Nephron progenitor cell (in vitro differentiated cells): ENCODE data around the gene CRIP3.

Source experiments
- DNase-seq: peaks from one replicate; pipeline ENCODE4 v3.0.0; 2021
- H3K27ac Mint-ChIP-seq: 2 replicates; pipeline ENCODE4 v1.8.0; 2021; ENCODE audit warnings: mild to moderate bottlenecking, moderate library complexity, mixed read lengths
- H3K27me3 Mint-ChIP-seq: 2 replicates; pipeline ENCODE4 v1.8.0; 2021; ENCODE audit warnings: mild to moderate bottlenecking, low read depth, mixed read lengths; ENCODE audit not compliant: poor library complexity
- H3K36me3 Mint-ChIP-seq: 2 replicates; pipeline ENCODE4 v1.8.0; 2021; ENCODE audit warnings: low read depth, mixed read lengths
- H3K4me1 Mint-ChIP-seq: 2 replicates; pipeline ENCODE4 v1.8.0; 2021; ENCODE audit warnings: mixed read lengths
- H3K4me3 Mint-ChIP-seq: 2 replicates; pipeline ENCODE4 v1.8.0; 2021; ENCODE audit warnings: mild to moderate bottlenecking, moderate library complexity, mixed read lengths
- H3K9me3 Mint-ChIP-seq: 2 replicates; pipeline ENCODE4 v1.8.0; 2021; ENCODE audit warnings: mild to moderate bottlenecking, moderate library complexity, mixed read lengths
- TF ChIP-seq, protein P1 (sequence below): fragments of 200-600 bp; sonication (generic); IDR thresholded peaks from 2 replicates; pipeline ENCODE4 v1.5.0; 2021; ENCODE audit warnings: antibody characterized with exemption

Gene CRIP3

DNA sequence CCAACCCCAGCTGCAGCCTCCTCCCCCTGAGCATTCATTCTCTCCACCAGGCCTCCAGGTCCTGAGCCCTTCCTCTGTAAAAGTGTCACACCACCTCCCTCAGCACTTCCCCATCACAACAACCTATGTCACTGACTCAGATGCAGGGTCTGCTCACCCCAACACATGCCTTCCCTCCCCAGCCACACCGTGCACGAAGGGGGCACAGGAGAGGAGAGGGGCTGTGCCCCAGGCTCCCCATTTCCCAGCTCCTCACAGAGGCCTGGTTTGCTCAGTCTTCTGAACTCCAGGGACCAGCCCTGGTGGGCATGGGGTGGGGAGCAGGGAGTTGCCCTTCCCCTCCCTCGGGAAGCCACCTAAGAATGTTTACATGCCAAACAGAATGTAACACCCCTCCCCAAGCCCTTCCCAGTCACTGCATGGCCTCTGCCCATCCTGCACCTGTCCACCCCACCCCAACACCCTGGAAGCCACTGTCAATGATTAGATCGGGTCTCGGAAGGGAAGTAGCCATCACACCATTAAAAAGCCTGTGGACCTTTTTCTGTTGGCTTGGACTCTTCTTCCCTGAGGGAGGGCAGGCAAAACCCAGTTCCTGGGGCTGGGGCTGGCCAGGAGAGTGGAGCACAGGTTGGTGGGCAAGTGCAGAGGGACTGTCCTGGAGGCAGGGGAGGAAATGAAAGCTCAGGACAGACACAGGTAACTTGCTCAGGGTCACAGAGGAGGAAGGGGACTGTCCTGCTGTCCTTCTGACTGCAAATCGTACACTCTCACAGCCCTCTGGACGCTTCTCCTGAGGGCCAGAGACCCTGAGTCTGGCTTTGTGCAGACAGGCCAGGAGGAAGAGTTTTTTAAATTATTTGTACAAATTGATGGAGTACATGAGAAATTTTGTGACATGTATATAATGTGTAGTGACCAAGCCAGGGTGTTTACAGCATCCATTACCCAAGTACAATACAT lies 20.6 kb downstream of the CRIP3 start:
- Mint-ChIP-seq H3K27me3 (peaks cover 42% of the 10 kb centered on the region), H3K4me1 (peaks cover 22% of the 10 kb centered on the region), H3K4me3 (no peak overlapping the region), H3K9me3 (no peaks in the 10 kb centered on the region), H3K36me3 (no peaks in the 10 kb centered on the region), H3K27ac (peak overlapping the region; percentile 8)
- TF ChIP-seq, protein P1, sequence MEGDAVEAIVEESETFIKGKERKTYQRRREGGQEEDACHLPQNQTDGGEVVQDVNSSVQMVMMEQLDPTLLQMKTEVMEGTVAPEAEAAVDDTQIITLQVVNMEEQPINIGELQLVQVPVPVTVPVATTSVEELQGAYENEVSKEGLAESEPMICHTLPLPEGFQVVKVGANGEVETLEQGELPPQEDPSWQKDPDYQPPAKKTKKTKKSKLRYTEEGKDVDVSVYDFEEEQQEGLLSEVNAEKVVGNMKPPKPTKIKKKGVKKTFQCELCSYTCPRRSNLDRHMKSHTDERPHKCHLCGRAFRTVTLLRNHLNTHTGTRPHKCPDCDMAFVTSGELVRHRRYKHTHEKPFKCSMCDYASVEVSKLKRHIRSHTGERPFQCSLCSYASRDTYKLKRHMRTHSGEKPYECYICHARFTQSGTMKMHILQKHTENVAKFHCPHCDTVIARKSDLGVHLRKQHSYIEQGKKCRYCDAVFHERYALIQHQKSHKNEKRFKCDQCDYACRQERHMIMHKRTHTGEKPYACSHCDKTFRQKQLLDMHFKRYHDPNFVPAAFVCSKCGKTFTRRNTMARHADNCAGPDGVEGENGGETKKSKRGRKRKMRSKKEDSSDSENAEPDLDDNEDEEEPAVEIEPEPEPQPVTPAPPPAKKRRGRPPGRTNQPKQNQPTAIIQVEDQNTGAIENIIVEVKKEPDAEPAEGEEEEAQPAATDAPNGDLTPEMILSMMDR, result no peak
- no peak for DNase-seq

DNA sequence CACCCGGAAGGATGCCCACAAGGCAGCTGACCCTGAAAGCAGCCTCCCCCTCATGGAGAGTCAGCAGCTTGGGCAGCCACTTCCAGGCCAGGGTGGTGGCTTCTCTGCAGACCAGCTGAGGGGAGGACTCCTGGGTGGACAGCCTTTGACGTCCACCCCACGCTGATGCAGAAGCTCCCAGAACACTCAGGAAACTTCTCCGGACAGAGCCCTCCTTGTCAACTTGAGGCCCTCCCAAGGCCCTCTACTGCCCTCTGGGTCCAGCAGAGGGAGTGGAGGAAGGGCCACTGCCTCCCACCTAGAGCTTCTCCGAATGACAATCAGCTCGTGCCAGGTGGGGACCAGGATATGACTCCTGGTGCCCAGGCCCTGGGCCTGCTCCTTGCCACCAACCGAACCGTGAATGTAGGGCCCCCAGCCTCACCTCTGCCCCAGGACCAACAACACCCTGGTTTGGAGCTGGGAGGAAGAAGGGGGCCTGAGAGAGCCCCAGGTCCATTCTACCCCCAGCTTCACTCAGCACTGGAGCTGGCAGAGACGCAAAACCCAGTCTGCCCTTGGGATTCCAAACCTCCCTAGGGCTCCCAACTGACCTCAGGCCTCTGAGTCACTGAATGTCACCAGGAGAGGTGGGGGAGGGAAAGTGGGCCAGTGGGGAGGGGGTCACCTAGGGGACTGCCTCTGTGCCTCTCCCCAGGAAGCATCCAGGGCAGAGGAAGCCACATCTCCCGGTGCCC lies 21.5 kb downstream of the CRIP3 start:
- H3K4me3 Mint-ChIP-seq, result no peak overlapping the region
- H3K27me3 Mint-ChIP-seq, result peaks cover 39% of the 10 kb centered on the region
- no peaks in the 10 kb centered on the region for H3K36me3 Mint-ChIP-seq
- H3K27ac Mint-ChIP-seq, result no peak overlapping the region
- peaks cover 30% of the 10 kb centered on the region for H3K4me1 Mint-ChIP-seq
- no peak for DNase-seq
- TF ChIP-seq, protein P1, result peak; percentile 42
- no peaks in the 10 kb centered on the region for H3K9me3 Mint-ChIP-seq

DNA sequence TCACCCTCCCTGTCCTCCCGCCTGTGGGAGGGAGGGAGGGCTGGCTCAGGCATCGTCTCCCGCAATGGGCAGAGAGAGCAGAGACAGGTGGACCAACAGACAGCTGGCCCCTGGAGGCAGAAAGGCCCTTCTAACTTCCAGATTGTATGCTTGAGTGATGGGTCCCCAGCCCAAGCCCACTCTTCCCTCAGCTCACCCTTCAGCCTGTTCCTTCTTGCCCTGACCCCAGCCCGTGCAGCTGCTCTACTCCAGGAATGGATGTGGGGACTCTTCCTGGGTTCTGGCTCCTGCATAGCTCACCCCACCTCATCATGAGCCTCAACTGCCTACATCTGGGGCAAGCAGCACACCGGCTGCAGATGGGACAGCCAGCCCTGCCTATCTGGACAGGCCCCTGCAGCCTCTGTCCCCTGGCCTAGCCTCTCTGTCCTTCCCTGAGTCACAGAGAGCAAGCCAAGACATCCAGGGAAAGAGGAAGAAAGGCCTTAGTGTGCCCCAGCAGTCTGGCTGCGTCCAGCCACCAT lies 22.1 kb downstream of the CRIP3 start:
- Mint-ChIP-seq H3K4me3 (no peak overlapping the region), H3K36me3 (no peaks in the 10 kb centered on the region), H3K4me1 (peaks cover 36% of the 10 kb centered on the region), H3K27me3 (peaks cover 39% of the 10 kb centered on the region), H3K27ac (no peak overlapping the region), H3K9me3 (no peaks in the 10 kb centered on the region)
- no peak for DNase-seq
- TF ChIP-seq, protein P1, result no peak

DNA sequence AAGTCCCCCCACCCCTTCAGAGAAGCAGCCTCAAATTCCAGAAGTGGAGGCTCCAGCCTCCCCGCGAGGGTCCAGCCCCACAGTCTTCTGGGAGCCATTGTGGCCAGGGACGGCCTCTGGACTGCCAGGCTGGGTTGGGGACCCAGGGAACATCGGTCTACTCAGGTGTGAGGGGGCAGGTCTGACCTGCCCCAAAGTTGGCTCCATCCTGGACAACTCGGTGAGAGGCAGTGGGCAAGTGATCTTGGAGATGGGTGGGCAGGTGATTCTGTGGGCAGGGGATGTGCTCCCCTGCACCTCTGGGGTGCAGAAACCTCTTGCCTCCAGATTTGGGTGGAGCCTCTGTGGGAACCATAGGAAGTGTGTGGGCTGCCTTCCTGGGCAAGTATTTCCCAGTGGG lies 22.8 kb downstream of the CRIP3 start:
- H3K9me3 Mint-ChIP-seq, result no peaks in the 10 kb centered on the region
- no peak for DNase-seq
- TF ChIP-seq, protein P1, result no peak
- peaks cover 41% of the 10 kb centered on the region for H3K4me1 Mint-ChIP-seq
- no peaks in the 10 kb centered on the region for H3K36me3 Mint-ChIP-seq
- no peak overlapping the region for H3K27ac Mint-ChIP-seq
- H3K4me3 Mint-ChIP-seq, result no peak overlapping the region
- peaks cover 38% of the 10 kb centered on the region for H3K27me3 Mint-ChIP-seq

DNA sequence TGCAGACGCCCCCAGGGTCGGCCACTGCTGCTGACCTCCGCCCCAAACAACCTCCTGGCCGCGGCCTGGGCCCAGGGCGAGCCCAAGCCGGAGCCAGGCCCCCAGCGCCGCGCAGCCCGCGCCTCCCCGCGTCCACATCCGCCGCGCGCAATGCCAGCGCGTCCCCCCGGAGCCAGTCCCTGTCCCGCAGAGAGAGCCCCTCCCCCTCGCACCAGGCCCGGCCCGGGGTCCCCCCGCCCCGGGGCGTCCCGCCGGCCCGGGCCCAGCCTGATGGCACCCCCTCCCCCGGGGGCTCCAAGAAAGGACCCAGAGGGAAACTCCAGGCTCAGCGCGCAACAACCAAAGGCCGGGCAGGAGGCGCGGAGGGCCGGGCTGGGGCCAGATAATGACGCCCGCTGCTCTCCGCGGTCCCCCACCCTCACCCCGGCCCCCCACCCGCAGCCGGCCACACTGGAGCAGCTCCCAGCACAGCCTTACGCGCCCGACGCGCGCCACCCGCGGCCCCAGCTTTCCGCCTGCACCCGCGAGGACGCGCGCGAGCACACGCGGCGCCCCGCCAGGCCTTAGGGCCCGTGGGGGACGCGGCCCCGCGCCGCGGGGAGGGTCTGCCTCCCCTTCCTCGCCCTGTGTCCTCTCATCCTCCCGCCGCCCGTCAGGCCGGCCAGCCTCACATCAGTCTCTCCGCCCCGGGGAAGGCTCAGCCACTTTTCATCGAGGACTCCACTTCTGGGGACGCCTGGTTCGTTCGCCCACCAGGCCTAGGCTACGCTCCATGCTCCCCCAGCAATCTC lies 23.4 kb downstream of the CRIP3 start:
- Mint-ChIP-seq H3K27me3 (peaks cover 38% of the 10 kb centered on the region), H3K27ac (no peak overlapping the region), H3K4me1 (peaks cover 46% of the 10 kb centered on the region), H3K4me3 (no peak overlapping the region), H3K9me3 (no peaks in the 10 kb centered on the region), H3K36me3 (no peaks in the 10 kb centered on the region)
- peak; percentile 47 for DNase-seq
- TF ChIP-seq, protein P1, result no peak
